K562 (cell line): ENCODE measurements around the gene UBN2.

Source experiments
- EGR1 ChIP-seq: fragments of 450-650 bp; conservative IDR thresholded peaks from 2 replicates; pipeline ENCODE4 v1.6.1; 2017; ENCODE audit warnings: mild to moderate bottlenecking
- FOXJ2 ChIP-seq: fragments of 200-800 bp; sonication (Bioruptor generic); IDR thresholded peaks from 2 replicates; pipeline ENCODE4 v1.6.1; 2016; ENCODE audit warnings: missing genetic modification characterization, missing compliant biosample characterization
- HBP1 ChIP-seq: fragments of 450-650 bp; formaldehyde crosslinking; IDR thresholded peaks from 2 replicates; pipeline ENCODE4 v1.4.0; 2022; ENCODE audit warnings: missing genetic modification characterization
- KDM1A ChIP-seq, 2 experiments: fragments of 450-650 bp; IDR thresholded peaks; 2 replicates each; pipeline ENCODE4 v1.6.1; 2016; ENCODE audit warnings: mild to moderate bottlenecking in 2 of 2
- MAX ChIP-seq: sonication (generic); formaldehyde crosslinking; IDR thresholded peaks from 2 replicates; pipeline ENCODE4 v1.9.0; 2022; ENCODE audit warnings: mild to moderate bottlenecking, missing genetic modification reagents
- NUFIP1 ChIP-seq: fragments of 450-650 bp; IDR thresholded peaks from 2 replicates; pipeline ENCODE4 v1.6.1; 2018; ENCODE audit not compliant: partially characterized antibody
- RCOR1 ChIP-seq, 2 experiments: IDR thresholded peaks; 2 replicates each; pipeline ENCODE4 v1.6.1; 2012; ENCODE audit warnings: low read depth in 2 of 2, low read length in 2 of 2, borderline replicate concordance in 1 of 2, improper control_type of control experiment in 1 of 2
- SNAPC5 ChIP-seq: fragments of 250-450 bp; sonication (Bioruptor Pico); IDR thresholded peaks from 2 replicates; pipeline ENCODE4 v1.8.0; 2021; ENCODE audit warnings: moderate library complexity, mild to moderate bottlenecking, inconsistent platforms
- ZFP1 ChIP-seq: fragments of 450-650 bp; formaldehyde crosslinking; IDR thresholded peaks from 2 replicates; pipeline ENCODE4 v1.4.0; 2020; ENCODE audit warnings: mild to moderate bottlenecking, mixed read lengths

GRCh38 chr7:139271718-139272628 is 40.9 kb downstream of the UBN2 start:
- no peak for TF ChIP-seq NUFIP1
- no peak for TF ChIP-seq ZFP1 (CRISPR knock-in tag)
- TF ChIP-seq HBP1 (CRISPR knock-in tag) = no peak
- TF ChIP-seq MAX (CRISPR knock-in tag) = no peak
- no peak for TF ChIP-seq EGR1
- no peak for TF ChIP-seq FOXJ2 (tag)
- no peak for TF ChIP-seq KDM1A (IDR thresholded peaks at IDR 0.05)
- no peak for TF ChIP-seq SNAPC5
- no peak for TF ChIP-seq RCOR1 (IDR thresholded peaks at IDR 0.05; ENCODE audit: borderline replicate concordance in 1 of 2, low read depth in 2 of 2, low read length in 2 of 2)
